Umbilical cord (tissue), 2 donors: ENCODE measurements around the gene AQP9. TPM values are rescaled to one million over a fixed set of nuclear protein-coding genes. Genes with fewer than 3 reads are reported as not detected.
"Not testable (repeated sequence)": the region's sequence is repeated elsewhere in the genome, so short reads cannot be mapped to it uniquely, and the experiment has no call there.

Experiments used
- DNase-seq: peaks from one replicate; pipeline ENCODE4 v3.0.0-alpha.2; 2015; ENCODE audit warnings: low spot score
- total RNA-seq: library from RNA; depleted of rRNA; stranded (reverse); fragments of >200 nt; gene quantifications from one replicate; pipeline ENCODE4 v1.2.3, GENCODE V29; 2014; ENCODE audit warnings: low replicate concordance; ENCODE audit not compliant: insufficient read depth

AQP9 gene
- 1.9 TPM for total RNA-seq

GRCh38 chr15:58138106-58138505, at the start of gene AQP9:
Gene AQP9, plus strand, starts transcription at chr15:58138381. Its CDS starts 185 bp downstream, at chr15:58138566.
- no peak for DNase-seq

- DNase-seq, result no peak
Measured at GRCh38 chr15:58095415-58095814, 42.8 kb upstream of the AQP9 start.

- no peak for DNase-seq
Measured at GRCh38 chr15:58096529-58097084, 41.6 kb upstream of the AQP9 start.

- no peak for DNase-seq
Measured at GRCh38 chr15:58103482-58103881, 34.7 kb upstream of the AQP9 start.

- DNase-seq, result no peak
Measured at GRCh38 chr15:58108117-58108516, 30.1 kb upstream of the AQP9 start.

- DNase-seq, result no peak
Measured at GRCh38 chr15:58109419-58109818, 28.8 kb upstream of the AQP9 start.

- no peak for DNase-seq
Measured at GRCh38 chr15:58110999-58111717, 27.0 kb upstream of the AQP9 start.

- DNase-seq, result no peak
Measured at GRCh38 chr15:58111718-58112104, 26.5 kb upstream of the AQP9 start.

GRCh38 chr15:58113358-58113757, 24.8 kb upstream of the AQP9 start:
- DNase-seq, result not testable (repeated sequence)

GRCh38 chr15:58114388-58114787, 23.8 kb upstream of the AQP9 start:
- DNase-seq, result no peak

GRCh38 chr15:58114812-58115211, 23.4 kb upstream of the AQP9 start:
- no peak for DNase-seq

- DNase-seq, result peak; percentile 12
Measured at GRCh38 chr15:58115692-58116091, 22.5 kb upstream of the AQP9 start.

- DNase-seq, result no peak
Measured at GRCh38 chr15:58117619-58118018, 20.6 kb upstream of the AQP9 start.

- DNase-seq, result no peak
Measured at GRCh38 chr15:58118272-58118671, 19.9 kb upstream of the AQP9 start.

- no peak for DNase-seq
Measured at GRCh38 chr15:58119016-58119415, 19.2 kb upstream of the AQP9 start.

- DNase-seq, result no peak
Measured at GRCh38 chr15:58124585-58124984, 13.6 kb upstream of the AQP9 start.

- DNase-seq, result no peak
Measured at GRCh38 chr15:58125333-58125732, 12.8 kb upstream of the AQP9 start.

- no peak for DNase-seq
Measured at GRCh38 chr15:58134886-58135285, 3.3 kb upstream of the AQP9 start.

GRCh38 chr15:58135511-58136174, 2.5 kb upstream of the AQP9 start:
- DNase-seq, result no peak

- no peak for DNase-seq
Measured at GRCh38 chr15:58136731-58137130, 1.4 kb upstream of the AQP9 start.

GRCh38 chr15:58137686-58138085, 495 bp upstream of the AQP9 start:
- DNase-seq, result no peak

- no peak for DNase-seq
Measured at GRCh38 chr15:58139276-58139988, 1.3 kb downstream of the AQP9 start.
